Adrenal gland (tissue), 5 donors: ENCODE results near the gene CEP70.

ENCODE experiments used
- POLR2A ChIP-seq, 2 donors: fragments of 450-650 bp; IDR thresholded peaks; one replicate each; pipeline ENCODE4 v1.6.1; 2017; ENCODE audit warnings: antibody characterized with exemption in 2 of 2, mild to moderate bottlenecking in 2 of 2, moderate library complexity in 1 of 2
- TF ChIP-seq, protein P1 (sequence below), 6 experiments: fragments of 450-650 bp in 4 of 6; fragments of 200-600 bp in 2 of 6; sonication (generic) in 1 of 6; IDR thresholded peaks; 1 replicate in 5 of 6; 2 replicates in 1 of 6; pipeline versions ENCODE4 v1.5.1 to v1.8.0; 2016 to 2021; ENCODE audit warnings: antibody characterized with exemption in 6 of 6, mild to moderate bottlenecking in 2 of 6, moderate library complexity in 1 of 6
- donor health status: DM: no; HTN: no; CAD: no.

DNA sequence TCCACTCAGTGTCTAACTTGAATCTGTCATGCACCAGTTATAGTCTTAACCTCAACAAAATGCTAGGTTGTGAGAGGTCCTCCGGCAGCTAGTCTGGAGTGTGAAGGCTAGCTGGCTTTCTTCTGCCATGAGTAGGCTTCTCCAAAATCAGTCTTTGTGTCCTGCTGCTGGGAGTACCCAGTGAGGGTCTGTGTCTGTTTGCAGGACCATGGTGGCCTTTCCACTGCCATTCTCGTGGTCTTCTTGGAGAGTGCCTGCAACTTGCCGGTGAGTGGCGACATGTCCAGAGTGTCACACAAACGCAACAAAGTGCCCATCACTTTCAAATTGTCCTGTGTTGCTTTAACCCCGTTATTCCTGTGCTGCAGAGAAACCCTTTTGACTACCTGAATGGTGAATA, 125.6 kb downstream of the CEP70 start:
- TF ChIP-seq, protein P1, sequence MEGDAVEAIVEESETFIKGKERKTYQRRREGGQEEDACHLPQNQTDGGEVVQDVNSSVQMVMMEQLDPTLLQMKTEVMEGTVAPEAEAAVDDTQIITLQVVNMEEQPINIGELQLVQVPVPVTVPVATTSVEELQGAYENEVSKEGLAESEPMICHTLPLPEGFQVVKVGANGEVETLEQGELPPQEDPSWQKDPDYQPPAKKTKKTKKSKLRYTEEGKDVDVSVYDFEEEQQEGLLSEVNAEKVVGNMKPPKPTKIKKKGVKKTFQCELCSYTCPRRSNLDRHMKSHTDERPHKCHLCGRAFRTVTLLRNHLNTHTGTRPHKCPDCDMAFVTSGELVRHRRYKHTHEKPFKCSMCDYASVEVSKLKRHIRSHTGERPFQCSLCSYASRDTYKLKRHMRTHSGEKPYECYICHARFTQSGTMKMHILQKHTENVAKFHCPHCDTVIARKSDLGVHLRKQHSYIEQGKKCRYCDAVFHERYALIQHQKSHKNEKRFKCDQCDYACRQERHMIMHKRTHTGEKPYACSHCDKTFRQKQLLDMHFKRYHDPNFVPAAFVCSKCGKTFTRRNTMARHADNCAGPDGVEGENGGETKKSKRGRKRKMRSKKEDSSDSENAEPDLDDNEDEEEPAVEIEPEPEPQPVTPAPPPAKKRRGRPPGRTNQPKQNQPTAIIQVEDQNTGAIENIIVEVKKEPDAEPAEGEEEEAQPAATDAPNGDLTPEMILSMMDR (IDR thresholded peaks at IDR 0.05) = no peak
- TF ChIP-seq POLR2A (IDR thresholded peaks at IDR 0.05) = no peak
